BJ (cell line): ENCODE data around the gene CEP70. TPM values are rescaled to one million over a fixed set of nuclear protein-coding genes. Genes with fewer than 3 reads are reported as not detected.
"Not testable (repeated sequence)": the region's sequence is repeated elsewhere in the genome, so short reads cannot be mapped to it uniquely, and the experiment has no call there.

ENCODE experiments used
- CTCF ChIA-PET: fragments of 350-600 bp; formaldehyde crosslinking; extraction: SDS; loops from one replicate; lab custom pipeline; 2021; ENCODE audit warnings: antibody characterized with exemption, inconsistent platforms; lab: Yijun Ruan, JAX
- POLR2A ChIA-PET: fragments of 300-600 bp; sonication (Branson Sonifier 250); formaldehyde crosslinking; extraction: SDS; loops from one replicate; lab custom pipeline; 2021; ENCODE audit warnings: antibody characterized with exemption; lab: Charles Lee
- DNase-seq: peaks from one replicate; pipeline ENCODE4 v3.0.0-alpha.2; 2011; ENCODE audit warnings: low read depth
- H3K27me3 ChIP-seq: 2 replicates; pipeline ENCODE4 v1.6.0; 2011; ENCODE audit warnings: low read length; ENCODE audit not compliant: control insufficient read depth, insufficient read depth
- H3K36me3 ChIP-seq: 2 replicates; pipeline ENCODE4 v1.5.1; 2011; ENCODE audit warnings: low read length; ENCODE audit not compliant: control insufficient read depth, insufficient read depth
- H3K4me3 ChIP-seq: 2 replicates; pipeline ENCODE4 v1.5.1; 2011; ENCODE audit warnings: low read depth, mild to moderate bottlenecking, control low read depth, low read length
- CTCF ChIP-seq: IDR thresholded peaks from 2 replicates; pipeline ENCODE4 v1.5.1; 2011; ENCODE audit warnings: low read depth, mild to moderate bottlenecking, control low read depth, inconsistent platforms, low read length, moderate library complexity; ENCODE audit not compliant: insufficient read depth
- polyA plus RNA-seq: library from polyadenylated mRNA; depleted of rRNA; stranded (reverse); fragments of >200 nt; gene quantifications from 2 replicates; pipeline ENCODE4 v1.2.3, GENCODE V29; 2011

CEP70 gene
- polyA plus RNA-seq, 1 experiment, result 3.6 TPM

- DNase-seq, result no peak
- ChIA-PET POLR2A (no interaction called here), CTCF (interaction anchor here (0.8 to 2.5 kb wide), 3 partner anchors 15 to 313 kb away, joined by 3 to 8 read pairs (median 6); partner anchors contain the start of gene CEP70)
- Histone ChIP-seq H3K27me3 (no peaks in the 10 kb centered on the region), H3K36me3 (no peaks in the 10 kb centered on the region), H3K4me3 (peak overlapping the region; percentile 51)
- TF ChIP-seq CTCF, result no peak
These were observed 15.8 kb upstream of the CEP70 start for GRCh38 chr3:138609898-138610266.

DNA sequence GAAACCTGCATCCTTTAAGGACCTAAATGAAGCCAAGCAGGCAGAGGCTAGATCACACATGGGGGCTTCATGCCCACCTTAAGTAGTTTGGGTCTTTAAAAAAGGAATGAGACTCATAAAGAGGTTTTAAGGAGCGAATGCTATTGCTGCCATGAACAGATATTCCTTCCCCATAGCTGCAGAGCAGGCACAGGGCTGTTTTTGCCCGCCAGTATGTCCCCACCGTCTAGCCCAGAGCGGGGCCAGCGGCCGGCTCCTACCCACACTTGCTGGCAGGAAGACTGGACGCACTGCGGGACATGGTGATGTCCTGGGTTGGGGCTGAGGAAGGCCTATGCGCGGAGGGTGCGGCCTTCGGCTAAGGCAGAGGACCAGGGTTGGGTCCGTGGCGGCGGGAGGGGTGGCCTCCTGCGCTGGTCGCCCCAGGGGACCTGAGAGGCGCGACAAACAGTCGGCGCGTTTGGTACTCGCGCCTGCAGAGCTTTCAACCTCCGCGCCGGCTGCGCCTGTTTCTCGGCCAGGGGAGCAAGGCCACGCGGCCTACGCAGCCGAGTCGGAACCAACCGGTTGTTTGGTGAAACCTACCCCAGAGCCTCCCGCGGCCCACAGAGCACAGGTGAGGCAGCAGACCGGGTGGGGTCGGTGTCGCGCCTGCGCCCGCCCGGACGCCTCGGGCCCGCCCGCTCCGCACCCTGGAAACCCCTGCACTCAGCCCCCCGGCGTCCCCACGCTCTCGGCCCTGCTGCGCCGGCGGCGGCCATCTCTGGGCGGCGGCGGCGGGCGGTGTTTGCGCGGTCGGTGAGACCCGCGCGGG lies 14.5 kb upstream of the CEP70 start, which contains the start of gene FAIM:
Gene FAIM, plus strand, starts transcription at position 450 of the 814 bp plus-strand sequence. CDS start 10,956 bp downstream, outside the sequence.
- Histone ChIP-seq H3K27me3 (no peaks in the 10 kb centered on the region), H3K4me3 (peak within 1 kb of the TSS; percentile 51), H3K36me3 (no peaks in the 10 kb centered on the region)
- POLR2A ChIA-PET, result interaction anchor here (0.5 kb wide), 1 partner anchor 220 kb away, joined by 7 read pairs; no protein-coding TSS in a partner anchor
- TF ChIP-seq CTCF, result no peak
- no peak for DNase-seq
- CTCF ChIA-PET, result interaction anchor here (1.0 to 2.5 kb wide), 4 partner anchors 14 to 325 kb away, joined by 3 to 8 read pairs (median 4); partner anchors contain the start of gene CEP70

DNA sequence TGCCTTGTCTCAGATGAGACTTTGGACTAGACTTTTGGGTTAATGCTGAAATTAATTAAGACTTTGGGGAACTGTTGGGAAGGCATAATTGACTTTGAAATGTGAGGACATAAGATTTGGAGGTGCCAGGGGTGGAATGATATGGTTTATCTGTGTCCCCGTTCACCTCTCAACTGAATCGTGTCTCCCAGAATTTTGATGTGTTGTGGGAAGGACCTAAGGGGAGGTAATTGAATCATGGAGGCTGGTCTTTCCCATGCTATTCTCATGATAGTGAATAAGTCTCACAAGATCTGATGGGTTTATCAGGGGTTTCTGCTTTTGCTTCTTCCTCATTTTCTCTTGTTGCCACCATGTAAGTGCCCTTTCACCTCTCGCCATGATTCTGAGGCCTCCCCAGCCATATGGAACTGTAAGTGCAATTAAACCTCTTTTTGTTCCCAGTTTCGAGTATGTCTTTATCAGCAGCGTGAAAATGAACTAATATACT lies 10.1 kb upstream of the CEP70 start:
- DNase-seq, H3K36me3 ChIP-seq, H3K27me3 ChIP-seq, H3K4me3 ChIP-seq, CTCF ChIA-PET, POLR2A ChIA-PET: not testable (repeated sequence)

DNA sequence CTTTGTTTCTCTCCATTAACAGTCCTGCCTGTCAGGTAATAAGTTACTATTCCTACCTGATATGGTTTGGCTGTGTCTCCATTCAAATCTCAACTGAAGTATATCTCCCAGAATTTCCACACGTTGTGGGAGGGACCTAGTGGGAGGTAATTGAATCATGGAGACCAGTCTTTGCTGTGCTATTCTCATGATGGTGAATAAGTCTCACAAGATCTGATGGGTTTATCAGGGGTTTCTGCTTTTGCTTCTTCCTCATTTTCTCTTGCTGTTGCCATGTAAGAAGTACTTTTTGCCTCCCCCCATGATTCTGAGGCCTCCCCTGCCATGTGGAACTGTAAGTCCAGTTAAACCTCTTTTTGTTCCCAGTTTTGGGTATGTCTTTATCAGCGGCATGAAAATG lies 7.6 kb upstream of the CEP70 start:
- CTCF ChIA-PET, result interaction anchor here (13.6 kb wide), 1 partner anchor 317 kb away, joined by 291 read pairs; no protein-coding TSS in a partner anchor
- H3K4me3 ChIP-seq, H3K36me3 ChIP-seq, POLR2A ChIA-PET, H3K27me3 ChIP-seq, DNase-seq: not testable (repeated sequence)

GRCh38 chr3:138600100-138600745 lies 6.2 kb upstream of the CEP70 start:
- Histone ChIP-seq H3K36me3 (no peaks in the 10 kb centered on the region), H3K27me3 (no peaks in the 10 kb centered on the region), H3K4me3 (no peak overlapping the region)
- ChIA-PET CTCF (interaction anchor here (1.5 to 13.6 kb wide), 2 partner anchors 96 to 318 kb away, joined by 4 to 291 read pairs; no protein-coding TSS in a partner anchor), POLR2A (no interaction called here)
- TF ChIP-seq CTCF, result no peak
- DNase-seq, result no peak

DNA sequence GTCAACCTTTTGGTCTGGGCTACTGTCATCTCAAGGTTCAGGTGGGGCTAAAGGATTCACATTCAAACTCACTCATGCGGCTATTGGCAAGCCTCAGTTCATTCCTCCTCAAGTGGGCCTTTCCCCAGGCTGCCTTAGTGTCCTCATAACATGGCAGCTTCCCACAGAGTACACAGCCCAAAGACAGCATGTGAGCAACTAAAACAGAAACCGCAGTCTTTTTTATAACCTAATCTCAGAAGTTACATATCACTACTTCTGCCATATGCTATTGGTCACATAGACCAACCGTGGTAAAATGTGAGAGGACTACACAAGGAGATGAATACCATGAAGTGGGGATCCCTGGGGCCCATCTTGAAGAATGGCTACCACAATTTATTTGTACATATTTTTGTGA lies 4.5 kb upstream of the CEP70 start:
- no peaks in the 10 kb centered on the region for H3K27me3 ChIP-seq
- DNase-seq, result no peak
- no peak overlapping the region for H3K4me3 ChIP-seq
- no peaks in the 10 kb centered on the region for H3K36me3 ChIP-seq
- ChIA-PET CTCF (interaction anchor here (0.5 to 13.6 kb wide), 2 partner anchors 100 to 320 kb away, joined by 3 to 291 read pairs; no protein-coding TSS in a partner anchor), POLR2A (no interaction called here)
- no peak for TF ChIP-seq CTCF

DNA sequence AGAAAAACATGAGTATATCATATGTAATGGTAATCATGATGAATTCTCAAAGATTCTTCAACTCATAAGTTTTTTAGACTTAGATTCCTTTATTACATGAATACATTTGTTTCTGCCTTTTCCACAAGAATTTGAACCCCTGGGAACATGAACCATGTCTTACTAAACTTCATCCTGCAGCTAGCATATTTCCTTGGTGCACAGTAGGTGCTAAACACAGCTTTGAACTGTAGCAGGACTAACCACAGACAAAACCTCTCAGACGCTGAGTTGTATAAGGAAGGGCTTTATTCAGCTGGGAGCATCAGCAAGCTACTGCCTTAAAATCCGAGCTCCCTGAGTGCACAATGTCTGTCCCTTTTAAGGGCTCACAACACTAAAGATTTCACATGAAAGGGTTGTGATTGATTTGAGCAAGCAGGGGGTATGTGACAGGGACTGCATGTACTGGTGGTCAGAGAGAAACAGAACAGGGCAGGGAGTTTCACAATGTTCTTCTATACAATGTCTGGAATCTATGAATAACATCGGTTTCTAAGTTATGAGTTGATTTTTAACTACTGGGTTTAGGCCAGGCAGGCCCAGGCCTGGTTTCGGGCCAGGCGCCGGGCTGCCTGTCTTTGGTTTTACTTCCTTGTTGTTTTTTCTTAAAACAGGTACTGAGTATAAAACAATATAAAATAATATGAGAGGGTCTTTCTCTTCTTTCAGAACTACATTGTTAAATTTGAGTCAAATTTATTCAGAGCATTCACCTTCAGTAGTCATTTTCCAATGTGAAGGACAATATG lies 3.3 kb upstream of the CEP70 start:
- H3K4me3 ChIP-seq, H3K36me3 ChIP-seq, H3K27me3 ChIP-seq, POLR2A ChIA-PET, DNase-seq: not testable (repeated sequence)
- CTCF ChIA-PET, result interaction anchor here (13.6 kb wide), 1 partner anchor 321 kb away, joined by 291 read pairs; no protein-coding TSS in a partner anchor
